Activated CD4-positive, alpha-beta memory T cell treated with anti-CD3 and anti-CD28 coated beads, Interleukin-2, amount 10 ng/mL, durations not matched to agents 7 days and 5 days (primary cell): ENCODE data around the gene ADGRF4. TPM values are rescaled to one million over a fixed set of nuclear protein-coding genes. Genes with fewer than 3 reads are reported as not detected.

Experiments
- CTCF ChIA-PET: fragments of 350-600 bp; sonication (Branson Sonifier 250); formaldehyde crosslinking; loops from one replicate; lab custom pipeline; 2021; ENCODE audit warnings: antibody characterized with exemption, inconsistent platforms; lab: Charles Lee
- POLR2A ChIA-PET: fragments of 350-600 bp; sonication (Branson Sonifier 250); formaldehyde crosslinking; loops from one replicate; lab custom pipeline; 2021; ENCODE audit warnings: antibody characterized with exemption; lab: Charles Lee
- DNase-seq: peaks from one replicate; pipeline ENCODE4 v3.0.0-alpha.2; 2020
- H3K27ac Mint-ChIP-seq: one replicate; pipeline ENCODE4 v1.8.0; 2021; ENCODE audit warnings: mild to moderate bottlenecking, mixed read lengths
- H3K27me3 Mint-ChIP-seq: one replicate; pipeline ENCODE4 v1.8.0; 2021; ENCODE audit warnings: mixed read lengths
- H3K36me3 Mint-ChIP-seq: one replicate; pipeline ENCODE4 v1.8.0; 2021; ENCODE audit warnings: low read depth, mixed read lengths
- H3K4me1 Mint-ChIP-seq: one replicate; pipeline ENCODE4 v1.8.0; 2021; ENCODE audit warnings: mixed read lengths
- H3K4me3 Mint-ChIP-seq: one replicate; pipeline ENCODE4 v1.8.0; 2021; ENCODE audit warnings: mild to moderate bottlenecking, mixed read lengths
- H3K9me3 Mint-ChIP-seq: one replicate; pipeline ENCODE4 v1.8.0; 2021; ENCODE audit warnings: mixed read lengths
- total RNA-seq, 2 experiments: library from RNA; stranded (reverse); gene quantifications; one replicate each; pipeline ENCODE4 v1.2.3, GENCODE V29; 2021

Gene ADGRF4
- total RNA-seq, 2 experiments from 2014 or later = not detected

- Mint-ChIP-seq H3K4me1 (no peaks in the 10 kb centered on the region), H3K4me3 (no peak overlapping the region), H3K36me3 (no peaks in the 10 kb centered on the region), H3K9me3 (no peaks in the 10 kb centered on the region), H3K27ac (no peak overlapping the region), H3K27me3 (peaks cover 4% of the 10 kb centered on the region)
- no peak for DNase-seq
- ChIA-PET POLR2A (no interaction called here), CTCF (no interaction called here)
Measured at GRCh38 chr6:47762502-47762901, 64.1 kb downstream of the ADGRF4 start.

- no peaks in the 10 kb centered on the region for H3K36me3 Mint-ChIP-seq
- no peak overlapping the region for H3K27ac Mint-ChIP-seq
- H3K27me3 Mint-ChIP-seq = peaks cover 8% of the 10 kb centered on the region
- POLR2A ChIA-PET = no interaction called here
- H3K4me1 Mint-ChIP-seq = no peaks in the 10 kb centered on the region
- H3K9me3 Mint-ChIP-seq = no peaks in the 10 kb centered on the region
- H3K4me3 Mint-ChIP-seq = no peak overlapping the region
- DNase-seq = no peak
- CTCF ChIA-PET = no interaction called here
Measured at GRCh38 chr6:47766445-47766844, 68.1 kb downstream of the ADGRF4 start.

GRCh38 chr6:47767102-47767501, 68.7 kb downstream of the ADGRF4 start:
- Mint-ChIP-seq H3K4me3 (no peak overlapping the region), H3K36me3 (no peaks in the 10 kb centered on the region), H3K4me1 (no peaks in the 10 kb centered on the region), H3K9me3 (no peaks in the 10 kb centered on the region), H3K27me3 (peaks cover 9% of the 10 kb centered on the region), H3K27ac (no peak overlapping the region)
- ChIA-PET CTCF (no interaction called here), POLR2A (no interaction called here)
- DNase-seq = no peak

- DNase-seq = no peak
- no peak overlapping the region for H3K27ac Mint-ChIP-seq
- no peaks in the 10 kb centered on the region for H3K36me3 Mint-ChIP-seq
- H3K4me3 Mint-ChIP-seq = no peak overlapping the region
- peaks cover 4% of the 10 kb centered on the region for H3K27me3 Mint-ChIP-seq
- CTCF ChIA-PET = no interaction called here
- POLR2A ChIA-PET = no interaction called here
- no peaks in the 10 kb centered on the region for H3K9me3 Mint-ChIP-seq
- H3K4me1 Mint-ChIP-seq = no peaks in the 10 kb centered on the region
Measured at GRCh38 chr6:47769982-47770381, 71.6 kb downstream of the ADGRF4 start.

Other genes starting within 250 kb of the ADGRF4 start
- gene CD2AP, start 220.8 kb upstream of the ADGRF4 start, total RNA-seq = 10 to 100 TPM; 26.3 to 27.1 TPM
- not detected for gene OPN5, start 83.5 kb downstream of the ADGRF4 start, total RNA-seq